Epidermal melanocyte (primary cell): ENCODE measurements around the gene ARHGEF28.
A peak's percentile ranks its signal among the peaks of the same experiment; 100 is the strongest.

Source experiments
- DNase-seq: peaks from one replicate; pipeline ENCODE4 v3.0.0; 2011; ENCODE audit warnings: low spot score; ENCODE audit not compliant: insufficient read length

ARHGEF28 gene

GRCh38 chr5:73816656-73817420 lies 190.8 kb downstream of the ARHGEF28 start:
- no peak for DNase-seq

- no peak for DNase-seq
Observed at GRCh38 chr5:73818357-73818756, 192.4 kb downstream of the ARHGEF28 start.

- DNase-seq = no peak
Observed at GRCh38 chr5:73820326-73820725, 194.3 kb downstream of the ARHGEF28 start.

GRCh38 chr5:73821003-73821402 lies 195.0 kb downstream of the ARHGEF28 start:
- no peak for DNase-seq

- no peak for DNase-seq
Observed at GRCh38 chr5:73822278-73822988, 196.4 kb downstream of the ARHGEF28 start.

- DNase-seq = no peak
Observed at GRCh38 chr5:73822989-73823339, 197.0 kb downstream of the ARHGEF28 start.

- no peak for DNase-seq
Observed at GRCh38 chr5:73823508-73823925, 197.5 kb downstream of the ARHGEF28 start.

- DNase-seq = no peak
Observed at GRCh38 chr5:73825199-73825598, 199.2 kb downstream of the ARHGEF28 start.

GRCh38 chr5:73825736-73826135 lies 199.7 kb downstream of the ARHGEF28 start:
- no peak for DNase-seq

GRCh38 chr5:73826301-73827105 lies 200.5 kb downstream of the ARHGEF28 start:
- DNase-seq = no peak

- DNase-seq = no peak
Observed at GRCh38 chr5:73827106-73827450, 201.1 kb downstream of the ARHGEF28 start.

- DNase-seq = no peak
Observed at GRCh38 chr5:73828465-73828864, 202.5 kb downstream of the ARHGEF28 start.

GRCh38 chr5:73830646-73831045 lies 204.7 kb downstream of the ARHGEF28 start:
- no peak for DNase-seq

- DNase-seq = no peak
Observed at GRCh38 chr5:73831066-73831465, 205.1 kb downstream of the ARHGEF28 start.

- no peak for DNase-seq
Observed at GRCh38 chr5:73834693-73835092, 208.7 kb downstream of the ARHGEF28 start.

GRCh38 chr5:73835726-73836125 lies 209.7 kb downstream of the ARHGEF28 start:
- DNase-seq = no peak

GRCh38 chr5:73836607-73837006 lies 210.6 kb downstream of the ARHGEF28 start:
- DNase-seq = no peak

- DNase-seq = no peak
Observed at GRCh38 chr5:73838901-73839300, 212.9 kb downstream of the ARHGEF28 start.

GRCh38 chr5:73841641-73842040 lies 215.6 kb downstream of the ARHGEF28 start:
- no peak for DNase-seq

- DNase-seq = no peak
Observed at GRCh38 chr5:73844165-73844564, 218.2 kb downstream of the ARHGEF28 start.

- DNase-seq = no peak
Observed at GRCh38 chr5:73851471-73852181, 225.6 kb downstream of the ARHGEF28 start.

GRCh38 chr5:73853091-73853490 lies 227.1 kb downstream of the ARHGEF28 start:
- DNase-seq = peak; percentile 34
